Endothelial cell of umbilical vein (primary cell): Measurements from ENCODE around the gene USP4. TPM values are rescaled to one million over a fixed set of nuclear protein-coding genes. Genes with fewer than 3 reads are reported as not detected.

ENCODE experiments used
- BruUV-seq: library from RNA; stranded (reverse); fragments of 400-500 nt; replicated peaks from 2 replicates; lab custom pipeline; 2021; lab: Mats Ljungman, UMichigan
- CTCF ChIA-PET: fragments of 300-600, 350-600 bp; sonication (Branson Sonifier 250); formaldehyde crosslinking; loops from one replicate; lab custom pipeline; 2021; ENCODE audit warnings: antibody characterized with exemption, inconsistent platforms; lab: Charles Lee
- POLR2A ChIA-PET: fragments of 300-600, 350-600 bp; sonication (Branson Sonifier 250); formaldehyde crosslinking; loops from one replicate; lab custom pipeline; 2021; ENCODE audit warnings: antibody characterized with exemption, inconsistent platforms; lab: Charles Lee
- DNase-seq: peaks from one replicate; pipeline ENCODE4 v3.0.0-alpha.2; 2011; ENCODE audit warnings: low read depth, low spot score
- FAIRE-seq: peaks from 2 replicates; lab custom pipeline; 2011; peaks lifted over from hg19 to GRCh38; lab: Jason Lieb, UNC
- H2AFZ ChIP-seq: 2 replicates; pipeline ENCODE4 v1.6.0; 2012; ENCODE audit warnings: low read depth, low read length, control low read depth, inconsistent platforms
- H3K27ac ChIP-seq: 2 replicates; pipeline ENCODE4 v1.5.1; 2011; ENCODE audit warnings: low read depth, mild to moderate bottlenecking, control low read depth, low read length, moderate library complexity; ENCODE audit not compliant: insufficient read depth
- H3K27me3 ChIP-seq, 2 experiments: 2 replicates each; pipeline versions ENCODE4 v1.6.0 to v1.6.1; 2011; ENCODE audit warnings: low read length in 2 of 2, mixed read lengths in 1 of 2; ENCODE audit not compliant: control insufficient read depth in 2 of 2, insufficient read depth in 2 of 2
- H3K36me3 ChIP-seq, 2 experiments: 2 replicates in 1 of 2; 3 replicates in 1 of 2; pipeline ENCODE4 v1.5.1; 2011; ENCODE audit warnings: low read length in 2 of 2, mild to moderate bottlenecking in 1 of 2, moderate library complexity in 1 of 2; ENCODE audit not compliant: control insufficient read depth in 2 of 2, insufficient read depth in 2 of 2; ENCODE audit errors: extremely low read depth in 1 of 2
- H3K4me1 ChIP-seq: 3 replicates; pipeline ENCODE4 v1.5.1; 2011; ENCODE audit warnings: mild to moderate bottlenecking, low read length; ENCODE audit not compliant: control insufficient read depth, insufficient read depth; ENCODE audit errors: extremely low read depth
- H3K4me2 ChIP-seq: 2 replicates; pipeline ENCODE4 v1.6.1; 2011; ENCODE audit warnings: low read length, control low read depth, mixed read lengths; ENCODE audit not compliant: insufficient read depth
- H3K4me3 ChIP-seq, 3 experiments: fragments of 200-600 bp in 1 of 3; sonication (generic), shearing (Covaris generic) in 1 of 3; replicated peaks in 1 of 3; 2 replicates each; pipeline ENCODE4 v1.5.1; 2011 to 2016; ENCODE audit warnings: control low read depth in 3 of 3, low read length in 3 of 3, mild to moderate bottlenecking in 2 of 3, inconsistent platforms in 1 of 3, low read depth in 1 of 3, moderate library complexity in 1 of 3; ENCODE audit not compliant: insufficient read depth in 1 of 3
- H3K79me2 ChIP-seq: 2 replicates; pipeline ENCODE4 v1.6.0; 2012; ENCODE audit warnings: low read length, inconsistent platforms; ENCODE audit not compliant: control insufficient read depth, insufficient read depth
- H3K9ac ChIP-seq: replicated peaks from 2 replicates; pipeline ENCODE3; 2011; ENCODE audit warnings: low read length, control low read depth; ENCODE audit not compliant: insufficient read depth; ENCODE audit errors: extremely low read depth
- H3K9me1 ChIP-seq: replicated peaks from 3 replicates; pipeline ENCODE4 v1.6.0; 2011; ENCODE audit warnings: mild to moderate bottlenecking, low read length; ENCODE audit not compliant: control insufficient read depth, insufficient read depth; ENCODE audit errors: extremely low read depth
- H3K9me3 ChIP-seq: replicated peaks from 2 replicates; pipeline ENCODE4 v1.5.1; 2012; ENCODE audit warnings: low read length, inconsistent platforms; ENCODE audit not compliant: control insufficient read depth, insufficient read depth
- H4K20me1 ChIP-seq: replicated peaks from 2 replicates; pipeline ENCODE3; 2011; ENCODE audit warnings: mild to moderate bottlenecking, low read length; ENCODE audit not compliant: control insufficient read depth, insufficient read depth; ENCODE audit errors: extremely low read depth
- CTCF ChIP-seq, 2 donors: IDR thresholded peaks; 1 replicate in 1 of 2; 2 replicates in 1 of 2; pipeline ENCODE4 v1.5.1; 2011; ENCODE audit warnings: low read length in 2 of 2, mild to moderate bottlenecking in 2 of 2, moderate library complexity in 2 of 2, control low read depth in 1 of 2, inconsistent platforms in 1 of 2, low read depth in 1 of 2; ENCODE audit not compliant: insufficient read depth in 1 of 2; ENCODE audit errors: extremely low read depth in 1 of 2
- EZH2 ChIP-seq: IDR thresholded peaks from 2 replicates; pipeline ENCODE4 v1.6.1; 2012; ENCODE audit warnings: borderline replicate concordance, low read depth, mild to moderate bottlenecking, moderate library complexity, low read length, inconsistent platforms; ENCODE audit not compliant: severe bottlenecking
- FOS ChIP-seq: IDR thresholded peaks from 2 replicates; pipeline ENCODE4 v1.6.1; 2011; ENCODE audit warnings: mild to moderate bottlenecking, low read length, moderate library complexity, borderline replicate concordance; ENCODE audit not compliant: insufficient read depth
- GATA2 ChIP-seq: IDR thresholded peaks from 2 replicates; pipeline ENCODE4 v1.7.0; 2011; ENCODE audit warnings: low read depth, mild to moderate bottlenecking, moderate library complexity, mixed read lengths, low read length; ENCODE audit not compliant: insufficient read length, insufficient read depth
- JUN ChIP-seq: IDR thresholded peaks from 2 replicates; pipeline ENCODE4 v1.6.1; 2011; ENCODE audit warnings: borderline replicate concordance, low read depth; ENCODE audit not compliant: insufficient read length, insufficient read depth
- MAX ChIP-seq: IDR thresholded peaks from 2 replicates; pipeline ENCODE4 v1.6.1; 2011; ENCODE audit not compliant: insufficient read depth, insufficient read length
- MYC ChIP-seq: IDR thresholded peaks from one replicate; pipeline ENCODE4 v1.6.1; 2011; ENCODE audit warnings: mild to moderate bottlenecking, low read depth, low read length
- POLR2A ChIP-seq: IDR thresholded peaks from 2 replicates; pipeline ENCODE4 v1.6.1; 2012; ENCODE audit warnings: low read depth, mild to moderate bottlenecking, control low read depth, low read length
- POLR2AphosphoS5 ChIP-seq: IDR thresholded peaks from 2 replicates; pipeline ENCODE4 v1.6.1; 2012; ENCODE audit warnings: low read depth, mild to moderate bottlenecking, control low read depth, low read length, moderate library complexity; ENCODE audit not compliant: insufficient read depth
- dilution Hi-C: fragments of 300-500 bp; cut with MboI; formaldehyde crosslinking; loops from one replicate; pipeline ENCODE4 v1.15.0; 2019; ENCODE audit warnings: low sequenced_read_pairs; ENCODE audit not compliant: extremely low pct_ligation_motif_present
- intact Hi-C: fragments of 100-400 bp; cut with micrococcal nuclease; formaldehyde crosslinking; loops from one replicate; pipeline ENCODE4 v1.10.0; 2022
- polyA plus RNA-seq, 4 experiments: library from polyadenylated mRNA; depleted of rRNA in 3 of 4; stranded (reverse) in 3 of 4; unstranded in 1 of 4; fragments of >200 nt; gene quantifications; 2 replicates each; pipeline versions ENCODE4 v1.2.1 to v1.2.3, GENCODE V29; 2011 to 2012; ENCODE audit warnings: missing spikeins in 1 of 4
- total RNA-seq: library from RNA; stranded (reverse); gene quantifications from 2 replicates; pipeline ENCODE4 v1.2.3, GENCODE V29; 2021

USP4 gene
- total and polyA plus RNA-seq, 2 donors (not counting 3 experiments of a cell fraction or from before 2014, with no cell fraction given), result 39.1 to 61.3 TPM

GRCh38 chr3:49333091-49333490 is 6.8 kb downstream of the USP4 start:
- no peak overlapping the region for H3K9ac ChIP-seq
- ChIA-PET CTCF (interaction anchor here (1.2 to 1.6 kb wide), 2 partner anchors 22 to 162 kb away, joined by 3 to 6 read pairs; partner anchors contain the start of gene KLHDC8B), POLR2A (interaction anchor here (0.6 to 0.7 kb wide), 2 partner anchors 10 to 108 kb away, joined by 3 read pairs; no protein-coding TSS in a partner anchor)
- BruUV-seq, result no TSS peak
- dilution Hi-C loops, result no loop called here
- no peaks in the 10 kb centered on the region for H3K9me3 ChIP-seq
- no peak for DNase-seq
- no peaks in the 10 kb centered on the region for H3K4me1 ChIP-seq
- no peak overlapping the region for H3K4me2 ChIP-seq
- no peaks in the 10 kb centered on the region for H3K9me1 ChIP-seq
- H4K20me1 ChIP-seq, result no peaks in the 10 kb centered on the region
- intact Hi-C loops, result no loop called here
- FAIRE-seq, result no peak
- no peak overlapping the region for H2AFZ ChIP-seq
- no peak overlapping the region for H3K4me3 ChIP-seq
- H3K36me3 ChIP-seq, result peaks cover 14 to 18% of the 10 kb centered on the region in 2 experiments
- no peaks in the 10 kb centered on the region for H3K27me3 ChIP-seq
- no peak overlapping the region for H3K27ac ChIP-seq
- no peak for TF ChIP-seq FOS
- no peak for TF ChIP-seq MAX
- no peak for TF ChIP-seq EZH2
- TF ChIP-seq CTCF (IDR thresholded peaks at IDR 0.05; ENCODE audit: extremely low read depth in 1 of 2, insufficient read depth in 1 of 2, low read depth in 1 of 2, low read length in 2 of 2), result no peak
- TF ChIP-seq POLR2A, result no peak
- no peak for TF ChIP-seq POLR2AphosphoS5
- no peak for TF ChIP-seq GATA2
- TF ChIP-seq MYC, result no peak
- no peak for TF ChIP-seq JUN
- peaks cover 29% of the 10 kb centered on the region for H3K79me2 ChIP-seq
